Measurements from ENCODE around the gene CDH4. TPM values are rescaled to one million over a fixed set of nuclear protein-coding genes. Genes with fewer than 3 reads are reported as not detected.

The CDH4 gene
- total and polyA plus RNA-seq, 8 donors, result under 0.01 to 2.2 (median 0.11) TPM; not detected in 2

GRCh38 chr20:61359254-61359653, 107.2 kb downstream of the CDH4 start:
- no peaks in the 10 kb centered on the region for H3K9me3 ChIP-seq
- H3K27ac ChIP-seq, result no peak overlapping the region
- H3K27me3 ChIP-seq, result peaks cover 0 to 63% (median 0%) of the 10 kb centered on the region in 3 donors
- intact Hi-C loops (cut with DNase I; ENCODE audit: low total_unique reads), result no loop called here
- TF ChIP-seq CTCF (IDR thresholded peaks at IDR 0.05) (no peak), EP300 (IDR thresholded peaks at IDR 0.05) (no peak), POLR2A (IDR thresholded peaks at IDR 0.05) (no peak), POLR2AphosphoS5 (IDR thresholded peaks at IDR 0.05) (no peak)
- no peak for DNase-seq
- H3K4me1 ChIP-seq, result no peaks in the 10 kb centered on the region
- H3K36me3 ChIP-seq, result no peaks in the 10 kb centered on the region
- no peak overlapping the region for H3K4me3 ChIP-seq
- 62 to 76% (median 70%) methylated on average over 16 to 17 of the region's 17 CpGs for WGBS, 5 donors

- DNase-seq, result no peak
- H3K4me3 ChIP-seq, result no peak overlapping the region
- intact Hi-C loops (cut with DNase I; ENCODE audit: low total_unique reads), result no loop called here
- H3K4me1 ChIP-seq, result no peaks in the 10 kb centered on the region
- H3K27ac ChIP-seq, result no peak overlapping the region
- H3K36me3 ChIP-seq, result no peaks in the 10 kb centered on the region
- peaks cover 0 to 53% (median 0%) of the 10 kb centered on the region in 3 donors for H3K27me3 ChIP-seq
- TF ChIP-seq POLR2AphosphoS5 (IDR thresholded peaks at IDR 0.05) (no peak), EP300 (IDR thresholded peaks at IDR 0.05) (no peak), CTCF (IDR thresholded peaks at IDR 0.05) (no peak), POLR2A (IDR thresholded peaks at IDR 0.05) (no peak)
- WGBS, 5 donors, result 67 to 82% (median 73%) methylated on average over 9 of the region's 9 CpGs
- no peaks in the 10 kb centered on the region for H3K9me3 ChIP-seq
Observed at GRCh38 chr20:61360296-61360695, 108.2 kb downstream of the CDH4 start.

GRCh38 chr20:61360940-61361339, 108.9 kb downstream of the CDH4 start:
- intact Hi-C loops (cut with DNase I; ENCODE audit: low total_unique reads), result no loop called here
- WGBS, 5 donors, result 66 to 73% (median 67%) methylated on average over 8 of the region's 8 CpGs
- Histone ChIP-seq H3K27me3 (peaks cover 0 to 47% (median 0%) of the 10 kb centered on the region in 3 donors), H3K27ac (no peak overlapping the region), H3K4me1 (no peaks in the 10 kb centered on the region), H3K4me3 (no peak overlapping the region), H3K9me3 (peaks cover 0 to 5% (median 0%) of the 10 kb centered on the region in 4 donors), H3K36me3 (no peaks in the 10 kb centered on the region)
- TF ChIP-seq POLR2AphosphoS5 (IDR thresholded peaks at IDR 0.05) (no peak), CTCF (IDR thresholded peaks at IDR 0.05) (no peak), EP300 (IDR thresholded peaks at IDR 0.05) (no peak), POLR2A (IDR thresholded peaks at IDR 0.05) (no peak)
- DNase-seq, result no peak

- Histone ChIP-seq H3K4me3 (no peak overlapping the region), H3K9me3 (peaks cover 0 to 7% (median 0%) of the 10 kb centered on the region in 4 donors), H3K4me1 (no peaks in the 10 kb centered on the region), H3K27ac (no peak overlapping the region), H3K27me3 (peaks cover 0 to 44% (median 0%) of the 10 kb centered on the region in 3 donors), H3K36me3 (no peaks in the 10 kb centered on the region)
- TF ChIP-seq POLR2A (IDR thresholded peaks at IDR 0.05) (no peak), CTCF (IDR thresholded peaks at IDR 0.05) (no peak), POLR2AphosphoS5 (IDR thresholded peaks at IDR 0.05) (no peak), EP300 (IDR thresholded peaks at IDR 0.05) (no peak)
- WGBS, 5 donors, result 86 to 94% (median 92%) methylated on average over 10 to 14 of the region's 14 CpGs
- no peak for DNase-seq
- intact Hi-C loops (cut with DNase I; ENCODE audit: low total_unique reads), result no loop called here
Observed at GRCh38 chr20:61361501-61361900, 109.4 kb downstream of the CDH4 start.
